ENCODE data around the gene SLC25A1.

The SLC25A1 gene

DNA sequence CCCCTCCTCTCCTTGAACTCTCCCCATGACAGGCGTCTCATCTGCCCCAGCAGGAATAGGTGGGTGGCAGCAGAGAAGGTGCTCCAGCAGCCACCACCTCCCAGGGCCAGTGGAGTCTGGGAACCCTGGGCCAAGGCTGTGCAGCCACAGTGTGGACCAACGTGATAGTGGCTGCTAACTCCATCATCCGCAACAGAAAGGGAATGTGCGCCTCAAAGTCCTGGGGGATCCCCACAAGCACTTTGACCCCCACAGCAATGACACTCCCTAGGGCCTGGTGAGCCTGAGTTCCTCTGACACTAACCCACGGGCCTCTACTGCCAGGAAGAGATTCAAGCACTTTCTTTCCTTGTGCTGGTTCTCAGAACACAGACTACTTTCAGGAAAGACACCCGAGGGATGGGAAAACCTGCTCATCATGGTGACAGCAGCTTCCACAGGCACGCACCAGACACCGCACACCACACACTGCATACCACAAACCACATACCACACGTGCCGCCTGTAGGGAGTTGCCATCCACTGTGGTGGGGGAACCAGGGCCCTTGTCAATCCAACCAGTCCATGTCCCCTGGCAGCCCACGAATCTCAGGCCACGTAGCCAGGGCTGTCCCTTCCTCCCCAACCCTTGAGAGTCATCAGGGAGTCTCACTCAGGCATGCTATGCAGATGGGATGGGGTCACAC lies 3.4 kb upstream of the SLC25A1 start:
- DNase-seq (ENCODE audit: extremely low read depth in 1 of 2, low read depth in 1 of 2), result no peak

DNA sequence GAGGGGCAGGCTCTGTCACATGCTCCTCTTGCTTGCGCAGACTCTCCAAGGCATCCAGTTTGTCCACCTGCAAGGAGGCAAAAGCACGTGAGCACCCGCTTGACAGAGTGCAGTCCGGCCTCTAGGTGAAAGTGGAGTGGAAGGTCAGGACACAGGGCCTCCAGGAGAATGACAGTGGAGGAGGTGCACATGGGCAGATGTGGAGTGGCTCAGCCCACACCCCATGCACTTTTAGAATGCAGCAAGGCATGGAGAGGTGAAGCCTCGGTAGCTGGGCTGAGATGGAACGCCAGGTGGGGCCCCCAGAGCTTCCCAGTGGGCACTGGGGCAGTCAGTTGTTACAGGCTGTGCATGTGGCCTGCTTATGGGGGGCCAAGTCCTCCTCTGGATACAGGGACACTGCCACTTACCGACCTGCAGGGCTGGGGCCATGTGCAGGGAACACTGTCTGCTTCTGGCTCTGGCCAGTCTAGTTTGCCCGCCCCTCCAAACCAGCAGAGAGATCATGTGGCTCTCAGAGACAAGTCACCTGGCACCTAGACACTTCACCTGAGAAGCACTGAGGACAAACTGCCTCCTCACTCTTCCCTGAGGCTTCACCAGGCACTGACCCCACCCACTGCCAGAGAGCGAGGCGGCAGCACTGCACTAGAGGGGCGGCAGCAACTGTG lies 2.3 kb upstream of the SLC25A1 start:
- DNase-seq (ENCODE audit: extremely low read depth in 1 of 2, low read depth in 1 of 2), result no peak

DNA sequence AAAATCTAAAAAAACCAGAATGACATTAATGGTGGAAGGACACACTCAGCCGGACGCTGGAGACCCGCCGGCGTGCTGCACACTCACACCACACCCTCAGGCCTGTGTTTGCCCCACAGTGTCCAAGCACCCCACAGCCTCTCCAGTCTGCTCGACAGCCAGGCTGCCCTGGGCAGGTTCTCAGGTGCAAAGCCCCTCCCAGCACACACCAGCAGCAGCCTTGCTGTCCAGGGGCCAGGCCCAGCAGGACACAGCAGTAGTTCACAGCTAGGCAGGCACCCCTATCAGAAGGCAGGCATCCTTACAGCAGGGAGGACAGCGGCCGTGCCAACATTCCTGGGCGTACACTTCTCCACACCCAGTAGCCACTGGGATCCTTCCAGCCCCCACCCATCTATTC lies 1.7 kb upstream of the SLC25A1 start:
- no peak for DNase-seq (ENCODE audit: extremely low read depth in 1 of 2, low read depth in 1 of 2)

DNA sequence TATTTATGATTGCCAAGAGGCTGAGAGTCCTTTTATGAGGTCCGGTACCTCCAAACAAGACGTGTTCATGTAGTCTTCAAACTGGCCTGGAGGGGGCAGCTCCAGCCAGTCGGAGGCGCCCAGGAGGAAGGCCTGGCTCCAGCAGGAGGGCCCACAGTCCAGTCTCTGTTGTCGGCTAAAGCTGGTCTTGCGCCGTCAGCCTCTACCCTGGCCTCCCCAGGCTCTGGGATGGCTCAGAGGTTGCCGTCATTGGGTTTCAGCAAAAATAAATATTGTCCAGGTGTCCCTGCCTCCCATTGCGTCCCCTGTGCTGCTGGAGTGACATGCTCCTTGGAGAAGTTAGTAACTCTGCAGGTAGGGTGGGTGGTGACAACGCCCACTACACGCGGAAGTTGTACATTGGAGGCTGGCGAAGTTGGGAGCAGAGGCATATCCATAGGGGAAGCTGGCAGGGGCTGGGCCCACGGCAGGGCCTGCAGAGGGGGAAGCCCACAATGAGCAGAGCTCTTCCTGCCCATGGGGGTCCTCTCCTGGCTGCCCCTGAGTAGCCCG lies 1.0 kb upstream of the SLC25A1 start:
- no peak for DNase-seq (ENCODE audit: extremely low read depth in 1 of 2, low read depth in 1 of 2)

DNA sequence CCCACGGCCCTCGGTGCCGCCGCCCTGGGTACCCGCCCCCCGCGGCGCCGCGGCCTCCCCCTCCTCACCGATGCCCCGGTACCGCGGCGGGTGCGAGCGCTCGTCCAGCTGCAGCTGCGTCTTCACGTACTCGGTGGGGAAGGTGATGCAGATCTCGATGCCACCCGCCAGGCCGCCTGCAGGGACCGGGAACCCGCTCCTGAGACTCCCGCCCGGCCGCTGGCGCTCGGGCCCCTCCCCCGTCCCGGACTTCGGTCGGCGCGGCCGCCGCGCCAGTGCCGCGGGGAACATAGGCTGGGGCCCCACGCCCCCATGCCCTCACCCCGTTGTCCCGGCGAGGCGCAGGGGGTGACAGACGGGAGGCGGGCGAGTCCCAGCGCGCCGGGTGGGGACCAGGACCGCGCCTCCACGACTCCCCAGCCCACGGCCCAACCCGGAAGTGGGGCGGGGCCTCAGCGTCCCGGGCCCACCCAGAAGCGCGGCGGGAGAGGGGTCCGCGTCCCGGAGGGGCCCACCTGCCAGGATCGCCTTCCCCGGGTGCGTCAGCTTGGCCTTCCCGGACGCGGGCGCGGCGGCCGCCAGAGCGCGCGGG lies 375 bp downstream of the SLC25A1 start:
- DNase-seq (ENCODE audit: extremely low read depth in 1 of 2, low read depth in 1 of 2), result peak in 1 of 2 donors; percentile 37

DNA sequence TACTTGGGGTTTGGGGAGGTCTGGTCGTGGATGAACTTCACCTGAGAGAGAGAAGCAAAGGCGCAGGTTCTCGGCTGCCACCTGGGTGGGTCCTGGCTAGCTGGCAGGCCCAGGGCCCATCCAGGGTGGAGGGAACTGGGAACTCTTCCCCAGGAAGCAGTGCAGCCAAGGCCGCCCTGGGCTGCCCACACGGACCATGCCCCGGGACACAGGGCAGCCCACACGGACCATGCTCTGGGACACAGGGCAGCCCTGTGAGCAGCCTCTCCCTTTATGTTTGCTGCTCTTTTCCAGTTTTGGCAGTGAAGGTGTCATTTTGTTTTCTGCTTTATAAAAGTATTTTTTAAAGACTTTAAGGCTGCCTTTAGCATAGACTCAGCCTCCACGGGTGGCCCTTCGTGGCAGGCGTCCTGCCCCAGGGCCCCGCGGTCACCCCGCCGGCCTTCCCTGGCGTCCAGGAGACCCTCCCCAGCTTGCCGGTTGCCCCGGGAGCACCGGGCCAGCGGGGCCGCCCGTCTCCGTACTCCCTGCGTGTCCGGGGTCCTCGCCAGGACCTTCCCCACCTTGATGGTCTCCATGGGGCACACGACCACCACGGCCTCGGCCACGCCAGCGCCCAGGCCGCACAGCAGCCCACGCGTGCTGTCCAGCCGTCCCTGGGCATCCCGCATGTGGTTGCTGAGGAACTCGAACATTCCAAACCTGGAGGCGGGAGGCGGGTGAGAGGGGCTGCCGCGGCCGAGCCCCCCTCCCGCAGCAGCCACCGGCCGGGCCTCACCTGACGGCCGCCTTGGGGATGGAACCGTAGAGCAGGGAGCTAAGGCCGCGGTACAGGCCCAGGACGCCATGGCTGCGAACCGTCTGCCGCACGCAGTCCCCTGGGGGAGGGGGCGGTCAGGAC lies 1.1 kb downstream of the SLC25A1 start:
- DNase-seq (ENCODE audit: extremely low read depth in 1 of 2, low read depth in 1 of 2), result no peak

DNA sequence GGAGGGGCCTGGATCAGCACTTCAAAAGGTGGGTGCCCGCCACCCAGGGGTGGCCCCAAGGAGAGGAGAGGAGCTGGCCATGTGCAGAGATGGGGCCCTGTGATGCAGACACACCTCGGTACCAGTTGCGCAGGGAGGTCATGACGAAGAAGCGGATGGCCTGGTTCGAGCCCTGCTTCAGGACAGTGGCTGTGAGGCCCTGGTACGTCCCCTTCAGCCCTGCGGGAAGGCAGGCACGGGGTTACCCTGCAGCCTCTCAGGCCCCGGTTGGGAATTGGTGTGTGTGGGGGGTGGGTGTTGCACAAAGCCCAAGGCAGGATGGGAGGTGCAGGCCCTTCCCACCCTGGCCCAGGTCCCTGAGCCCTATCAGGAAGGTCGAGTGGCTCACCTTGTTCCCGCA lies 1.8 kb downstream of the SLC25A1 start:
- no peak for DNase-seq (ENCODE audit: extremely low read depth in 1 of 2, low read depth in 1 of 2)

DNA sequence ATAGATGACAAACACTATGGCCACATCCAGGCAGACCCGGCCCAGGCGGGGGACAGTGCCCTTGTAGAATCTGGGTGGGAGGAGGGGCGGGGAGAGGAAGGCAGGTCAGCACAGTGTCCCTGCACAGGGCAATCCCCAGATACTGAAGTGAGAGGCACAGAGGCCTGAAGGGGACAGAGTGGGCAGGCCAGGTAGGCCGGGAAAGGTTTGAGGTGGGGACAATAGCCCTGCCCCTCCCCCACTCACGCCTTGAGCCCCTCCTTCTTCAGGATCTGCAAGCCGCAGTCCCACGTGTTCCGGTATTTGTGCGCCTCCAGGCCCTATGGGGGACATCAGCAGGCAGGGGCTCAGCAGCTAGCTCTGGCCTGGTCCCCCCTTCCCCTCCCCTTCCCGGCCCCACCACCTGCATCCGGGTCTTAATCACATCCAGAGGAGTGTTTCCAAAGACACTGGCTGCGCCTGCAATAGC lies 2.3 kb downstream of the SLC25A1 start:
- DNase-seq (ENCODE audit: extremely low read depth in 1 of 2, low read depth in 1 of 2), result no peak

DNA sequence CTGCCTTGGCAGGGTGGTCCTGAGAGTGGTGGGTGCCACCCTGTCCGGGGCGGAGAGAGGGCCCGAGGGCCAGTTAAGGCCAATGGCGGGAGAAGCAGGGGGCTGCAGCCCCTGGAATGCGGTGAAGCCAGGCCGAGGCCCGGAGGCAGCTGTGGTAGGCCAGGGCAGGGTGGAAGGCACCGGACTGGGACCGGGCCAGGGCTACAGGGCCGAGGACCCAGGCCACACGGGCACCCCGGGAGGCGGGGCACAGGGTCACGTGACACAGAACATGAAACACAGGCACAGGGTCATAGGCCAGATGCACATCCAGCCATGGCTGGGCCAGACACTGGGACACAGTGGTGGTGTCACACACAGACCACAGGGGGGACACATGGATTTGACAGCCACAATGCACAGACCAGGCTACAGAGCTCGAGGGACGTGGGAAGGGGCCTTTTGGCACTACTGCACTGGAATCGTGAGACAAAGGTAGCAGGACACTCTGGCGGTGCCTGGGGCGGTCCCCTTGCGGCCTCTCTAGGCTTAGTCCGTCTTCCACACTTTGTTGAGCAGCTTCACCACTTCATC lies 2.8 kb downstream of the SLC25A1 start:
- DNase-seq (ENCODE audit: extremely low read depth in 1 of 2, low read depth in 1 of 2), result no peak

DNA sequence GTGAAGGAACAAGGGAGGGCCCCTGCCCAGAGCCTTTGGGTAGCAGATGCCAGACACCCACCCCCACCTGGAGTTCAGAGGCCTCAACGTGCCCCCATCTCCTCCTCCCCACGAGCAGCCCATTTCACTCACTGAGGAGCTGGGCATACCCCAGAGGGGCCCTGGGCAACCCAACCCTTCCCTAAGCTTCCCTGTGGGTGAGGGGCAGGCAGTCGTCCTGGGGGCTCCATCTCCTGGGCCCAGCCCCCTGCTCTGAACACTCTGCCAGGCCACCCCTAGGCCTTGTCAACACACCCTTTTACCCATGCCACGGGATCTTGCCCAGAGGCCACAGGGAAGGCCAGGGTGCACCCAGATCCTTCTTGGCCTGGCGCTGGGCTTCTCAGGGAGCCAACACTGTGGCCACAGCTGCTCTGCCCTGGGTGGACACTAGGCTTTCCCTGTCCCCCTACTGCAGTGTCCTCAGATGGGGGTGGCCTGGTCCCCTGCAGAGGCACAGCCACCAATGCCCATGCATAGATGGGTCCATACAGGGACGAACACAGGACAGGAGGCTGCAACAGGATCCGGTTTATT lies 3.4 kb downstream of the SLC25A1 start:
- no peak for DNase-seq (ENCODE audit: extremely low read depth in 1 of 2, low read depth in 1 of 2)

DNA sequence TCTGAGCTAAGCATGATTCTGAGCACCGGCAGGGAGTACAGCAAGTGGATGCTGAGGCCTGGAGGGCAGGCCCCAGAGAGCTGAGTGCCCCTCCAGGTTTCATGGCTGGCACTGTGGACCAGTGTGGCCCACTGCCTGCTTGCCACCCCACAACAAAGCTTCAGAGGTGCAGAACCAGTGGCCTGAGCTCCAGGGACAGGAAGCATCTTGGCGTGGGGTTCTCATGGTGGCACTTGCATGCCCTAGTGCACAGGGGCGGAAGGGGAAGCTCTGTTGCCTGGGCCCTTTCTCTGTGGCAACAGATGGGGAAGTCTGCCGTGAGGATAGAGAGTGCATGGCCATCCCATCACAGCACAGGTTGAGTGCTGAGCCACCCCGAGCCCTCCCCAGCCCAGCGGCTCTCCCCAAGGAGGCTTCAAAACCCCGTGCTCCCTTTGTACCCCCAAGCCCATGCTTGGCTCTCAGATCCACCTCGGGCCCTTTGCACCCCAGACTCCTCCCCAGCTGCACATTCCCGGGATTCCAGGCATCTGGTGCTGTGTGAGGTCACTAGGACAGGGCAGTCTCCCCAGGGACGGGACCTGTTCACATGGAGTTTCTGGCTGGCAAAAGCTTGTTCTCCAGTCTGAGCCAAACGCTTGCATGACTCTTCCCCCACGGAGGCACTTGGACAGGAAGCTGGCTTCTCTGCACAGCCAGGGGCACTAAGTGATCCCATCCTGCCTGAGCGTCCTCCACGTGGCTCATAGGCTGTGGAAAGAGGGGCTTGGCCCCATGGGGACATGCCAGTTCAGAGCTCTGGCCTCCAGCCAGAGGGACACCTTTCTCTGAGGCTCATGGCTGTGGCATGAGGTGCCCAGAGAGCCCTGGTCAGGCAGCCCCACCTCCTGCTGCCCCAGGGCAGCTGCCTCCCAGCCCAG lies 4.2 kb downstream of the SLC25A1 start:
- DNase-seq (ENCODE audit: extremely low read depth in 1 of 2, low read depth in 1 of 2), result no peak

DNA sequence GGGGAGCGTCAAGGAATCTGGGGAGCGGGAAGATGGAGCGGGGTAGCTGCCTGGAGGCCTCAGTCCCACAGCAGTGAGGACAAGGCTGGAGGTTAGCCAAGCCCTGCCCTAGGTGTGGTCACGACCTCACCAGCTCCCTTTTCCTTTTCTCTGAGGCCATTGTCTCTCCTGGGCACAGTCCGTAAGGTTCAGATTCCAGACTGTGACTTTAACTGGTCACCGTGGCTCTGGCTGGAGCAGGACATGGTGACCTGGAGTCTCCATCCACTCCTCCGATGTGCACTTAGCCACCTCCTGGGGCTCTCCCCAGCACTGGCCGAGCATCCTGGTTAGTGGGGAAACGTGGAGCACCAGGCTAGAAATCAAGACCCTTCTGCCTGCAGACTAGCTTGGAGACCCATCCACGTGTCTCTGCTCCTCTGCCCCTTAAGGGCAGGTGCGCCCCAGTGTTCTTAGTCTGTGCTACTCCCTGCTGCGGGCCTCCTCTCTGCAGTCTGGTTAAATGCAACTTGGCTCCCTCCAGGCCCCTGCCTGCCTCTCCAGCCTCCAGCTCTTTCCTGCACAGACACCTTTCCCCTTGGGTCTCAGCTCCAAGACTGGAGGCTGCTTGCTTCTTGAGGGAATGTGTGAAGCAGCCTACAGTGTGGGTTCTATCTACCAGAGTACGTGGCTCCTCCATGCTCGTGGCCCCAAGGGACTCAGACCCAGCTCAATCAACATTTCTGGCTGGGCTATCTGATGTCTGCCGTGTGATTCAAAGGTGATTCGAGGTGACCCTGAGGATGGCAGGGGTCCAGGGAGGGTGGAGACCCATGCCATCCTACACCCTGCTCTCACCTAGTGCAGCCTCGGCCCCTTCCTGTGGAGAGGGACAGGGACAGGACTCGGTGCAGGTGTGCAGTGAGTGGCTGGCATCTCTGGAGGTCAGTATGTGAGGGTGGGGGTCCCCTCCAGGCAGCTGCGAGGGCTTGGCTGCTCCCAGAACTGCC lies 5.2 kb downstream of the SLC25A1 start:
- no peak for DNase-seq (ENCODE audit: extremely low read depth in 1 of 2, low read depth in 1 of 2)

DNA sequence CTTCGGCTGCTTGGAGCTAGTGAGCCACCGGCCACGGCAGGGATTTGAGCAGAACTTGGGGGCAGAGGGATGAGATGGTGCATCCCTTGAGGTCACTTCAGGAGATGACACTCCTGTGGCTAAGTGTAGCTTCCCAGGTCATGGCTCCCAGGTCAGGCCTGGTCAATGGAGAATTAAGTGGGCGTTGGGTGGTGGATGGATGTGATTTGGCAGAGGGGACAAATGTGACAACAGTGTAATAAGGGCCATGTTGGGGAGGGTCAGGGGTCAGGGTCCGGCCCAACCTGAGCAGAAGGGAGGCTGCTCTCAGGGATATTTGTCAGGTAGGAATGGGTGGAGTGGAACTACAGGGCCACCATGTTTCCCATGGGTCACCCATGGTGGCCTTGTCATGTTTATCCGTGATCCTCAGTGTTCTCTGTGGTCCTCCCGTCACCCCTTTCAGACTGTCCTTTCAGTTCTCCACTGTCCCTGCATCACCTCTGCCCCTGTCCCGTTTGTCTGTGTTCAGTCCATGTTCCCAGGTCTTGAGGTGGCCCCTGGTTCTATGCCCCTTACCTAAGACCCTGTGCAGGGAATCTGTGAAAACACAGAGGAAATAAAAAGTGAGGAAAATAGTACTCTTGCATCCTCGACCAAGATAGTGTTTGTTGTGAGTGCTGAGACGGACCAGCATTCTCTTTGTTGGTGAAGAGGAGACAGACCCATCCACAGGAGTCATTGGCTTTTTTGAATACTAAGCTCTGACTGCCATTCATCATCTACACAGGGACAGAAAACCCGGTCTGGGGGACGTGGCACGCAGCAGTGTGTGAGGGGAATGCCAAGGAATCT lies 6.1 kb downstream of the SLC25A1 start:
- no peak for DNase-seq (ENCODE audit: extremely low read depth in 1 of 2, low read depth in 1 of 2)

DNA sequence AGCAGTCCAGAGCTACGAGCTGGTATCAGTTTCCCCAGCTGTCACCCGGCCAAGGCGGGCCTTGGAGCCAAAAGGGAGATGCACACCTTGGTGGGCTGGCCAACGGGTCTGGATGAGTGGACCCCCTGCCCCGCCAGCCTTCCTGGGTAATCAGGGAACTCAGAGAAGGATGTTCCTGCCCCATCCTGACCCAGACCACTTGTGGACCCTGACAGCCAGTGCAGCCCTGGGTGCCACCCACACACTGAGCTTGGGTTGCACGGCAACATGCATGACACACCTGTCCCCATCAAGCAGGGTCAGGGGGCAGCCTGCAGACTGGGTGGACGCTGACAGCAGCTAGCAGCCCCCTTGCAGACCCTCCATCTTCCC lies 8.6 kb downstream of the SLC25A1 start:
- DNase-seq (ENCODE audit: extremely low read depth in 1 of 2, low read depth in 1 of 2), result no peak

DNA sequence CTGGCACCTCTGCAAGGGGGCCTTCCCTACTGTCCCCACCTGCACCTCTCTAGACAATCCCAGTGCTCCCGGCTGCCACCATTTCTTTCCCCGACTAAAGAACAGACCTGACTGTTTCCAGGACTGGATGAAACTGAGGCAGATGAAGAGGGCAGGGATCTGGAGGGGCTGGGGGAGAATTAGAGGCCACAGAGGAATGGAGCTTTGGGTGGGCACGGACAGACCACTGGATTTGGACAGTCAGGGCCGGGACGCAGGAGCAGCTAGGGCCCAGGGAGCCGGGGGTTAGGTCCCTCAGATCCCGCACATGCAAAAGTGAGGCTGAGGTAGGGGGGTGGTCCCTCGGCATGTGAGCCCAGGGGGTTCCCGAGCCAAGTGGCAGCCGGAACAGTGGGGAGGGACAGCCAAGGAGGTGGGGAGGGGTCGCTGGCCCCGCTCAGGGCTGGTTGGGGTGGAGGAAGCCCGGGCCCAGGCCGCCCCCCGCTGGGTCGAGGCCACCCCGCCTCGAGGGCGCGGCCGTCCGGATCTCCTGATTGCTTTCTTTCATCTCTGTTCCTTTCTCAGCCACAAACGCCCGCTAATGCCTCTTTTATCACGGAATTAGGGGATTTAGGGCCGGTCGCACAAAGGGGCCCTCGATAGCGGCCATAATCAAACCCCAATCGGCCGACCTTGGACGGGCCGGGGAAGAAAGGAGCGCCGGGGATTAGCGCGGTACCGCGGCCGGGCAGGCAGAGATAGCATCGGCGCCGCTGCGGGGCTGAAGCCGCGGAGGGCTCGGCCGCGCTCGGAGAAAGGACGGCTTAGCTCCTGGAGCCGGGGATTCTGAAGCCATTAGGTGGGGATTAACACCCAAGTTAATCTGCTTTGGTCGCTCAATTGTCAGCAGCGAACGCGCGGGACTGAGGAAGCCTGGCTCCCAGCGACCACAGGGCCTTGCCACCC lies 9.3 kb downstream of the SLC25A1 start:
- no peak for DNase-seq (ENCODE audit: extremely low read depth in 1 of 2, low read depth in 1 of 2)

Measured in stimulated activated CD8-positive, alpha-beta memory T cell treated with anti-CD3 and anti-CD28 coated beads, Interleukin-7, amount 100 ng/mL, for 48 hours (primary cell).